NK-92 (cell line): Measurements from ENCODE around the gene DNAJC16.
A peak's percentile ranks its signal among the peaks of the same experiment; 100 is the strongest.
"Not testable (repeated sequence)": the region's sequence is repeated elsewhere in the genome, so short reads cannot be mapped to it uniquely, and the experiment has no call there.

ENCODE experiments used
- DNase-seq: peaks from one replicate; lab custom pipeline; 2025; ENCODE audit not compliant: unreplicated experiment; lab: John Stamatoyannopoulos, UW

Gene DNAJC16

GRCh38 chr1:15506831-15507230, 19.8 kb upstream of the DNAJC16 start:
- DNase-seq = no peak

- DNase-seq = no peak
Measured at GRCh38 chr1:15507278-15507677, 19.4 kb upstream of the DNAJC16 start.

GRCh38 chr1:15508700-15509487, 17.8 kb upstream of the DNAJC16 start:
- DNase-seq = no peak

- DNase-seq = no peak
Measured at GRCh38 chr1:15509586-15509985, 17.1 kb upstream of the DNAJC16 start.

- no peak for DNase-seq
Measured at GRCh38 chr1:15510611-15511405, 15.8 kb upstream of the DNAJC16 start.

- DNase-seq = no peak
Measured at GRCh38 chr1:15513192-15513591, 13.5 kb upstream of the DNAJC16 start.

GRCh38 chr1:15513919-15514318, 12.7 kb upstream of the DNAJC16 start:
- DNase-seq = no peak

GRCh38 chr1:15514557-15514956, 12.1 kb upstream of the DNAJC16 start:
- DNase-seq = not testable (repeated sequence)

GRCh38 chr1:15515022-15515663, 11.5 kb upstream of the DNAJC16 start:
- no peak for DNase-seq

GRCh38 chr1:15519625-15520024, 7.0 kb upstream of the DNAJC16 start:
- DNase-seq = no peak

- DNase-seq = not testable (repeated sequence)
Measured at GRCh38 chr1:15521206-15521906, 5.3 kb upstream of the DNAJC16 start.

GRCh38 chr1:15522551-15522950, 4.1 kb upstream of the DNAJC16 start:
- DNase-seq = no peak

GRCh38 chr1:15523104-15524020, 3.3 kb upstream of the DNAJC16 start:
- DNase-seq = no peak

- no peak for DNase-seq
Measured at GRCh38 chr1:15524021-15524282, 2.7 kb upstream of the DNAJC16 start, which contains the start of gene CASP9. Gene CASP9, minus strand, starts transcription at chr1:15524215. Its CDS starts 15 bp downstream, at chr1:15524200.

- DNase-seq = peak; percentile 100
Measured at GRCh38 chr1:15524283-15525049, 2.2 kb upstream of the DNAJC16 start.

GRCh38 chr1:15525050-15526020, 1.3 kb upstream of the DNAJC16 start:
- no peak for DNase-seq

- DNase-seq = no peak
Measured at GRCh38 chr1:15526021-15526489, 593 bp upstream of the DNAJC16 start.

GRCh38 chr1:15531003-15531402, 4.4 kb downstream of the DNAJC16 start:
- no peak for DNase-seq
